NCI-H146 treated with DMSO at 0.1 percent for 48 hours (cell line): Measurements from ENCODE around the gene CHKB.

Experiments used
- DNase-seq: peaks from one replicate; lab custom pipeline; 2025; ENCODE audit not compliant: unreplicated experiment; lab: John Stamatoyannopoulos, UW

The CHKB gene

DNA sequence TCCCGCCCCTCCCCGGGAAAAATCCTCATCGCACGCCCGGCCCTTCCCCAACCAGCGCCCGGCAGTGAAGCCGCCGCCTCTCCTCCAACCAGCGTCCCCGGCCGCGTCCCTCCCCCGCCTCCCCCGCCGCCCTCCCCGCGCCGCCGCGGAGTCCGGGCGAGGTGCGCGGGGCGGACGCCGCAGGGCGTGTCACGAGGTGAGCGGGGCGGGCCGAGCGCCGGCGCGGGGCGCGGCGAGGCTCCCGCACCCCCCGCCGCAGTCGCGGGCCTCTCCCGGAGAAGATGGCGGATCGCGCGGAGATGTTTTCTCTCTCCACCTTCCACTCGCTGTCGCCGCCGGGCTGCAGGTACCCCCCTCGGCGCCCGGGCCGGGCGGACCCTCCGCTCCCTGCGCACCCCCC lies 17.9 kb upstream of the CHKB start, which contains the start of gene MAPK8IP2:
Gene MAPK8IP2 (plus strand): TSS at position 256 of the 400 bp plus-strand sequence. CDS start 26 bp downstream, at position 282.
- DNase-seq = no peak

GRCh38 chr22:50599816-50600455 lies 17.3 kb upstream of the CHKB start:
- no peak for DNase-seq

GRCh38 chr22:50597097-50597496 lies 14.4 kb upstream of the CHKB start:
- DNase-seq = no peak

GRCh38 chr22:50595189-50595588 lies 12.5 kb upstream of the CHKB start:
- no peak for DNase-seq

DNA sequence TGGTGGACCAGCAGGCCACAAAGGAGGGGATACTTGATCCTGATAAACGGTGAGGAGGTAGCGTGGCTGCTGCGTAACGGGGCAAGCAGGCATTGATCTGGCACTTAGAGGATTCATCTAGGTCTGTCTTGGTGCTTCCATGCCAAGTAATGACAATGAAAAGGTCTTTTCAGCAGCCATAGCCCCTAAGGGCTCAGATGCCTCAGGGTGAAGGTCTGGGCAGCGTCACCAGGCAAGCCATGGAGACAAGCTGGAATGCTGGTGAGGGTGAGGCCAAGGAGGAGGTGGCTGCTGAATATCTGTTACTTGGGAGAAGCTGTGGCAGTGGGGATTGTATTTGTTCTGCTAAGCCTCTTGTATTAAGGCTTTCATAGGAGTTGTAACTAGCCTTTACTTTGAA lies 4.8 kb upstream of the CHKB start:
- DNase-seq = no peak

- no peak for DNase-seq
Measured at GRCh38 chr22:50586416-50586815, 3.8 kb upstream of the CHKB start.

DNA sequence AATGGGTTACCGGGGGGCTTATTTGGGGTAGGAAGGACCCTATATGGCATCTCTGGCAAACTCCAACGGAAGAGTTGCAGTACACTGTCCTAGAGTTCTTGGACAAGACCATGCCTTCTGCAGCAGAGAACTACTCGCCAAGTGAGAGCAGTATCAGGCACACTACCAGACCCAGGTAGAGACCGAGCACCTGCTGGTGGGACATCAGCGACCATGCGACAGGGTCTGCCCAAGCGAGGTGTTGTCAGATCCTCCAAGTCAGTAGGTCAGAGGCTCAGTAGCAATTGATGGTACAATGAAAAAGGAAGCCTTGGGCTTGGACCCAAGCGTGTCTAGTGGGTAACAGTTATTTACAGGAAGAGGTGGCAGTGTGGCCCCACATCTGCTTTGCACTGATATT lies 3.1 kb upstream of the CHKB start:
- DNase-seq = no peak

DNA sequence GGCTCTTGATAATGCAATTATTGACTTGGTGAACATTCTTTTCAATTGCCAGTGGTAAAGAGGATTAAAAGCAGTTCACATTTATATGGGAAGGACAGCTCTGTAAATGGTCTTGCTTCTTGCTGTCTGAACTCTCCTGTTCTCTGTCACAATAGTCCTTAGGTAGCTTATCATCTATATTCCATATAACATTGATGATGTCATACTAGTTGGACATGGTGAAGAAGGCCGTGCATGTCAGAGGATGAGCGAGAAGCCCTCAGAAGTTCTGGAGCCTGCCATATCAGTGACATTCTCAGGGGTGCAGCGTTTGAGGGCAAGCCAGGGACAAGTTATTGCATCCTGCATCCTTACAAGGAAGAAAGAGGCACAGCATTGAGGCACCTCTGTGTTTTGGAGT lies 2.6 kb upstream of the CHKB start:
- no peak for DNase-seq

DNA sequence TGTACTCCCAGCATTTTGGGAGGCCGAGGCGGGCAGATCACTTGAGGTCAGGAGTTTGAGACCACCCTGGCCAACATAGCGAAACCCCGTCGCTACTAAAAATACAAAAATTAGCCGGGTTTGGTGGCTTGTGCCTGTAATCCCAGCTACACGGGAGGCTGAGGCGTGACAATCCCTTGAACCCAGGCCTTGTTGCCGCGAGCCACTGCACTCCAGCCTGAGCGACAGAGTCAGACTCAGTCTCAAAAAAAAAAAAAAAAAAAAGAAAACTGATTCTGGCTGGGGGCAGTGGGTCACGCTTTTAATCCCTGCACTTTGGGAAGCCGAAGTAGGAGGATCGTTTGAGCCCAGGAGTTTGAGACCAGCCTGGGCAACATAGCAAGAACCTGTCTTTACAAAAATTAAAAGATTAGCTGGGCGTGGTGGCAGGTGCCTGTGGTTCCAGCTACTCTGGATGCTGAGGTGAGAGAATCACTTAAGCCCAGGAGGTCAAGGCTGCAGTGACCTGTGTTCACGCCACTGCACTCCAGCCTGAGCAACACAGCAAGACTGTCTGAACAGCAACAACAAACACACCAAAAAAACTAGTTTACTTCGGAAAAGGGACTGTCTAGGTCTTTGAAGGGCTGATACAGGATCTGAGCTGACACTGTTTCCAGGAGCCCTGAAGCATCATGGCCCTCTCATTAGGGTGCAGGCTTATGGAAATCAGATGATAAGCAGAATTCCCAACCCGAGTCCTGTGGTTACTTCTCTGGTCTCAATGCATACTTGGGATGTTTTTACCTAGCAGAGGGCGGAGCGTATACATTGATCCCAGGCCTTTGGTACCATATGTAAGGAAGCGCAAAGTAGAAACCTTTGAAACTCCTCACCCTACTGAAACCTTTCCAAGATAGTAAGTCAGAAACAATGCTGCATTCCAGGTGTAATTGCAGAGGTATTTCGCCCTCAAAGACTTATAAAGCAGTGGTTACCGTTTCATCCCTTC lies 1.8 kb upstream of the CHKB start:
- no peak for DNase-seq

- no peak for DNase-seq
Measured at GRCh38 chr22:50583294-50583861, 729 bp upstream of the CHKB start.

GRCh38 chr22:50581950-50582492 lies 628 bp downstream of the CHKB start:
- DNase-seq = no peak

GRCh38 chr22:50581031-50581949 lies 1.4 kb downstream of the CHKB start:
- DNase-seq = no peak

- DNase-seq = no peak
Measured at GRCh38 chr22:50579752-50580151, 2.9 kb downstream of the CHKB start.

- DNase-seq = no peak
Measured at GRCh38 chr22:50578776-50579310, 3.8 kb downstream of the CHKB start.

- no peak for DNase-seq
Measured at GRCh38 chr22:50577987-50578775, 4.5 kb downstream of the CHKB start, which contains the start of gene CPT1B. Gene CPT1B, minus strand, starts transcription at chr22:50578427. Its CDS starts 512 bp downstream, at chr22:50577915.

- DNase-seq = no peak
Measured at GRCh38 chr22:50577697-50577986, 5.0 kb downstream of the CHKB start.

DNA sequence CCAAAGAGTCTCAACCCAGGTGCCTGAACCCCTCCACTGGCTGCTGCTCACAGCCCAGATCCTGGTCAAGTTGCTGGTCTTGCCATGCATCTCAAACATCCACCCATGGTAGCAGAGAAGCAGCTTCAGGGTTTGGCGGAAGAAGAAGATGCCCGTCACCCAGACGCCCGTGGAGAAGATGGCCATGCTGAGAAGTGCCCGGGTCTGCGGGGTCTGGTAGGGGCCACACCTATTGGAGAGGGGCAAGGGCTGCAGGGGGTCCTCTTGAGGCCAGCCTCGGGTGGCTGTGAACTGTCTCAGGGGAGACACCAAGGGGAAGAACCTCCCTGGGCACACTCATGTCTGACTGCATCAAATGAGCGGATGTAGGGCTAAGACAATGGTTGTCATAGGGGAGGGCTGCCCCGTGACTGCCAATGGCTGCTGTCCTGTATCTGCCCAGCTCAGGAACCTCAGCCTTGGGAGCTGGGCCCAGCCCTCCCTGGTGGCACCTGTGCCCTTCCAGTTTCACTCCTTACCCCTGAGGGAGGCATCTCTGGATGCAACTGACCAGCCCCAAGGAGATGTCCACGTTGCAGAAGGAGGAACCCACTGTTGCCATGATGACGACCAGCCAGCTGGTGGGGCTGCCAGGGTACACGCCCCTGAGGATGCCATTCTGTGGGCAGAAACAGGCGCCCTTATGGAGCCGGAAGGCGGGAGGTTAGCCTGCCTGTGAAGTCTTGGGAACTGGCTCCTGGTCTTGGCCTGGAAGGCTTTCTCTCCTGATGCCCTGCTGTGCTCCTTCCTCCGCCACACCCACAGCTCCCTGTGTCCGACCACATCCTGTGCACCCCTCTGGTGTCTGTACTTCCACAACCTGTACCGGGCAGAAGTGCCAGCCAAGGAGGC lies 5.6 kb downstream of the CHKB start:
- no peak for DNase-seq

- no peak for DNase-seq
Measured at GRCh38 chr22:50576070-50576469, 6.6 kb downstream of the CHKB start.
